GM18511 (cell line): ENCODE results near the gene PLCD3.

Experiments used
- ATAC-seq: cut with Tn5 transposase; IDR thresholded peaks from one replicate; pipeline ENCODE4 v1.9.1; 2021; ENCODE audit warnings: mild to moderate bottlenecking, moderate library complexity; ENCODE audit not compliant: unreplicated experiment

PLCD3 gene

DNA sequence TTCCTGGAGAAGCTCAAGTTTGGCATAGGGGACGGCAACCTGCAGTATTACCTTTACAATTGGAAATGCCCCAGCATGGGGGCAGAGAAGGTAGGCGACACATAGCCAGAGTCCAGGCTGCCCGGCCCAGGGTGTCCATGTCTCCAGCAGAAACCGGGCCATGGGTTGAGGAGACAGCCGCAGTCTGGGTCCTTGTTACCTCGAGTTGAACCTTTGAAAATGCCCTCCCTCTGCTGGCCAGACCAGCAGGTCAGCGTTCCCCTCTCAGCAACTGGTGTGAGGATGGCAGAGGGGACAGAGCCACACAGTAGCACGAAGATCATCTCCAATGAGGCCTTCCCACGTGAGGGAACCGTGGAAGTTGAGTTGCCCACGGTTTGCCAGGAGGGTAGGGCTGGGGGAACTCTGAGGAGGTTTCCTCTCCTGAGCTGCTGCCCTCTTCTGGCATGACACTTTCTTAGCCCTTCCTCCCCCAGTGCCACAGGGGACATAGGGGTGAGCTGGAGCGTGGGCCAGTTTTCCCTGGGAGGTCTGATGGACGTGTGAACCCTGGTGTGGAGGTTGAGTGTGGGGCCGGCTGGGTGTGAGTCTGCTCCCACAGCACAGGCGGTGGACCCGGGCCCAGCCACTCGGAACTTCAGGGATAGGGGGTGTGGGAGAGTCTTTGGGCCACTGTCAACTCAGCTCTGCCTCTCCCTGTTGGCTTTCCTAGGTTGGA lies 27.2 kb downstream of the PLCD3 start:
- no peak for ATAC-seq

DNA sequence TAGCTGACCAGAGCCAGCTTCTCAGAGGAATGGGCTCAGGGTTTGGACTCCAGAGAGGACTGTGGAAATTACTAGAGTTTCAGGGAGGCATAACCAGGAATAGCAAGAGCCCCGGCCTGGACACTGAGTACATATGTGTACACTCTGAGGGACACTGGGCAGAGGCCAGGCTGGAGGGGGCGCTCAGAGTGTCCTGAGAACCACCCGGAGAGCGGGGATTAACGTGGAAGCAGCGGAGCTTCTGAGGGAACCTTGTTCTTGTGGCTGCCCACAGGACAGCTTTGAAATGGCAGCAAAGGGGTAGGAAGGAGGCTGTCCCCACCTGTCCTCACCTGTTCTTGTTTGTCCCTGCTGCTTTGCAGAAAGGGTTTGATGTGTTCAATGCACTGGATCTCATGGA lies 27.8 kb downstream of the PLCD3 start:
- ATAC-seq, result no peak

DNA sequence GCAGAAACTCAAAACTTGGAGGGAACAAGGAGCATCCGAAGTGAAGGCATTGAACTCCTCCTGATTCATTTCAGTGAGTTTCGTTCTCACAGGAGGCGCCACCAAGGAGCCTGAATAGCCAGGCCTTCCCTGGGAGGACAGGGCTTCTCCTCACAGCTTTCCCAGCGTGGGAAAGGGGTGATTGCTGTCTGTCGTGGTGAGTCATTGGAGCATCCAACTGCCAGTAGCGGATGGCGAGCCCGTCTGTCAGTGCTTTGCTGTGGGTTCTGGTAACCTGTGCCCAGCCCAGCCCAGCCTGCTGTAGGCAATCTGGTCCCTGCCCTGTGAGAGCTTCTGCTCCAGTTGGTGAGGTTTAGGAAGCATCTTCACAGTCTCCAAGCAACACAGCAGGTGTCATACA lies 28.3 kb downstream of the PLCD3 start:
- ATAC-seq, result no peak

DNA sequence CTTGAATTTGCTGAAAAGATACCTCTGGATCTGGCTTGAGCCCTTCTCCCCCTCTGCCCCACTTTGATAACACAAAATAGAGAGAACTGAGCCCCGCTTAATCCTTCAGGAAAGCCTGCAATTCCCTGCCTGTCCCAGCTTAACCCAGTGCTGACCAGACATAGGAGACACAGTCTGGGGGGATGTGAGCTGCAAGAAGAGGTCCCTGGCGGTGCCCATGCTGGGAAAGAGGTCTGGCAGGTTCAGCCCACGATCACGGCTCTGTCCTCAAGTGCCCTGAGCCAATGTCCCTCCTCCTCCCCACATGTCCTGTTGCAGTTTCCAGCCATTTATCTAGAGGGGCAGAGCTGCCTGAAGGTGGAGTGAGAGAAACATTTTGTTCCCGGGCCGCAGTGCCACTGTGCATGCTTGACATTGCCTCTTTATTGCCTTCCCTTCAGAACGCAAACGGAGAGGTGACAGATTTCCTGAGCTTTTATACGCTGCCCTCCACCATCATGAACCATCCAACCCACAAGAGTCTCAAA lies 29.0 kb downstream of the PLCD3 start:
- ATAC-seq, result no peak

GRCh38 chr17:45102856-45103255 lies 29.5 kb downstream of the PLCD3 start:
- no peak for ATAC-seq

DNA sequence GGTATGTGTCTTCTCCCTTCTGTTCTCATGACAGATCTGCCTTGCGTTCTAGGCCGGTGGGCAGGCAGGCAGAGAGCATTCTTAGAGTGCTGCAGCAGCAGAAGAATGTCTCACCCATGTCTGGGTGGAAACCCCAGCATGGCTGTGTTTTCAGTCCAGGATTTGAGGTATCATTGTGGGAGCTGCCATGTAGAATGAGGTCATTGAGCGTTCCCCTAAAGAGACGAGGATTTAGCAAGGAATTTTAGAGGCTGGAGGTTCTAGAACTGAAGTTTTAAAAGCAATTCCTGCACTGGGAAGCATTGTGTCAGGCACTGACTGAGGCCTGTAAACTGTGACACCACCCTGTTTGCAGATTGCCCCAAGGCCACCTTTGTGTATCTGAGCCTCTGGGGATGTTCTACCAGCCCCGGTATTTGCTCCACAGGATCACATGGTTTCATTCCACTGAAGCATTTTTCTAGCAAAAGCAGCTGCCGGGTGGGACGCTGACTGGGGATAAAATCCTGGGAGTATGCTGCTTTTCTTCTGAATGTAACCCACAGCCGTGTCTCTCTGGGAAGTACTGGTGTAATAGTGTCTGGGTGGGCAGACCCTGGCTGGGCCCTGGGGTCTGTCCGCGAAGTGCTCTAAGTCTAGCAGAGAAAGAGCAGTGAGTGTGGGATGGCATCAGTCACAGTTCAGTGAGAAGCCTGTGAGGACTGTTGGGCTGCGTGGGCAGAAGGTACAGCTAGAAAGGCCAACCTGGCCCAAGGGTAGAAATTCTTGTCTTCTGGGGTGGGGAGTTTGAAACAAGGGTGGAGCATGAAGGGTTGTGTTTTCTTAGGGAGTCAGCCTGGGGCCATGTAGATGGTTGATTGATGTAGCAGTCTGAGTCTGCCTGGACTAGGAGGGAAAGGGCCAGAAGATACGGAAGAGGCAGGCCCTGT lies 30.2 kb downstream of the PLCD3 start:
- no peak for ATAC-seq

DNA sequence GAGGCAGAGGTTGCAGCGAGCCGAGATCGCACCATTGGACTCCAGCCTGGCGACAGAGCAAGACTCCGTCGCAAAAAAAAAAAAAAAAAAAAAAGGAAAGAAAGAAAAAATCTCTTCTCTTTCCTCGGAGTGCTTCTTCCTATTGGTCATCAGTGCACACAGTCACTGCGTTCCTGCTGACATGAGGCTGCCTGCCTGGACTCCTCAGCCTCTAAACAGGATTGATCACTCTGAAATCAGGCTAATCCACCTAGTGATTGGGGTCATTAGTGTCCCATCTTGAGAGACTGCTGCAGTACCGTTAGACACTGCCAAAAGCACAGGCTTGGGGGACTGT lies 30.8 kb downstream of the PLCD3 start:
- no peak for ATAC-seq

DNA sequence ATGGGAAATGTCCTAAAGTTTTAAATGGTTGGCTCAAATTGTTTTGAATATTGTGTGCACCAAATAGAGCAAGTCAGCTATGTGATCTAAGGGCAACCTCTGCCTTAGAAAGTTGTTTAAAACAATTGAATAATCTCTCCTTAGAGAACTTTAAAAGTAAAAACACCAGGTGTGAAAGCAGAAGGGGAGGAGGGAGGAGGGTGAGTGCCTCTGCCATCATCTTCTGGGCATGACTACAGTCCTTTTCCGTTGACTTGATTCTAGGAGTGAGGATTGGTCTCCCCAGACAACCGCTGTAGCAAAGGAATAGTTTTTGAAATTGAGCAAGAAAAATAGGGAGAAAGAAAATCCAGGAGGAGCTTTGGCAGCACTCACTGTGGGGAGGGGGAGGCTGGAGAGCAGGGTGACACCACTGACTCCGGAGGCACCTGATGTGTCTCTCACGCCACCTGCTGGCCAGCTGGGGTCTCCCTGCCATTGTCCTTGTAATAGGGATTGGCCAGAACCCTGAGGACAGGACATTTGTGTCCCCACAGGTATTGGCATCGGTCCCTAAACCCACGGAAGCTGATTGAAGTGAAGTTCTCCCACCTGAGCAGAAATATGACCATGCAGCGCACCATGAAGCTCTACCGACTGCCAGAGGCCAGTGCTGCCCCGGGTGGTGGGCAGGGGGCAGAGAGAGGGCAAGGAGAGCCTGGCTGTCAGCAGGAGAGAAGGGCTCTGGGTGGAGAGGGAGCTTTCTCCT lies 33.3 kb downstream of the PLCD3 start:
- no peak for ATAC-seq

- ATAC-seq, result no peak
These were observed 34.0 kb downstream of the PLCD3 start for GRCh38 chr17:45098081-45098868.

GRCh38 chr17:45096926-45097325 lies 35.4 kb downstream of the PLCD3 start:
- ATAC-seq, result no peak

DNA sequence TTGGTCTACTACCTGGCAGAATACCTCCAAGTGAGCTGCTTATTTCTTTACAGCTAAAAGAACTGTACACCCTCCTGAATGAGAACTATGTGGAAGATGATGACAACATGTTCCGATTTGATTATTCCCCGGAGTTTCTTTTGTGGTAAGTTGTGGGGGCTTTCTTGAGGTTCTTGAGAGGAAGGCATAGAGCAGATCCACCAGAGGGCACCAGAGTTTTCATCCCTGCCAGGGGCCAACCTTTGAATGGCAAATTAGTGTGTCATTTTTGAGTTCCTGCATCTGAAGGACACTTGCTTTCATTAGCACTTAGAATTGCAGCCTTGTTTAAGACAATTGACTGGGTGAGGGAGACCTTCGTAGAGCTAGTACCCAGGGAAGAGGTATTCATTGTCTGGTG lies 36.2 kb downstream of the PLCD3 start:
- no peak for ATAC-seq

DNA sequence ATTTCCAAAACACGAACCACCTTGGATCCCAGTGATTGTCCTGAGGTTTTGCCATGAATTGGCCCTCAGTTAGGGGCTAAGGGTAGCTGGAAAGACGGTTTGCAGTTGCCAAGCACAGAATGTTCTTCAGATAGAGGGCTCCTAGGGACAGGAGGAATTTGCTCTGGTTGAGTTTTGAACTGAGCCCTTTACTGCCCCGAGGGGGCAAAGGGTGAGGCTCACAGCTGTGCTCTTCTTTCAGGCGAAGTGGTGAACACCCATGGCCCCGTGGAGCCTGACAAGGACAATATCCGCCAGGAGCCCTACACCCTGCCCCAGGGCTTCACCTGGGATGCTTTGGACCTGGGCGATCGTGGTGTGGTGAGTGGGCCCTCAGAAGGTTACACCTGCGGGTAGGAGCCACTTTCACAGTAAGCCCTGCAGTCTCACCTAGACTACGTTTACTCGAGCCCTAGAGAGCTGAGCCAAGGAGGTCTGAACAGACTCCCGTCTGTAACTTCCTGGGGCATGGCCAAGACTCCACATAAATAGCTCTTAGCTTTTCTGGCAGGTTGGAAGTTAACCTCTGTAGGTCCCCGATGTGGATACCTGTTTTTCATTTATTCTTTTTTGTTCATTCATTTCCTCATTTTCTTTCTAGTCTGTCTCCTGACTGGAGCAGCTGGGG lies 38.7 kb downstream of the PLCD3 start:
- ATAC-seq, result no peak

DNA sequence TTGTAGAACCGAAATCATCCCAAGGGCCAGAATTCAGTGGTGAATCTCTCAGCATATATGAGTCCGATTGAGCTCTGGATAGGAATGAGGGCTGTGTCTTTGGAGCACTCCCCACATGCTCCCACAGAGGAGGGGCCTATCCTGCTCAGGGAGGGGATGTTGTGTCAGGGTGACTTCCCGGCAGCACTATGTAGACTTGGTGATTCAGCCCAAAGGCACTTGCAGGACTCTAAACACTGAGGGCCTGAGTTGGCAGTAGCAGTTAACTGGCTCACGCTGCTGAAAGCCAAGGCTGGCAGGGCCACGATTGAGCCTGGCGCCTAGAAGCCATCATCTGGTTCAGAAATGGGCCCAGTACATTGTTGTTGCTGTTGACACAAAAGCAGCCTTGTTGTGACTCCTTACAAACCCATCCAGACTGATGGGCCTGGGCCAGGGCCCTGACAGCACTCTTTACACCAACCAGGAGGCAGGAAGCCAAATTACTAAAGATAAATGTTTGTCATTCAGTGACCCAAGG lies 39.3 kb downstream of the PLCD3 start:
- no peak for ATAC-seq

- ATAC-seq, result no peak
These were observed 40.4 kb downstream of the PLCD3 start for GRCh38 chr17:45091778-45092425.

DNA sequence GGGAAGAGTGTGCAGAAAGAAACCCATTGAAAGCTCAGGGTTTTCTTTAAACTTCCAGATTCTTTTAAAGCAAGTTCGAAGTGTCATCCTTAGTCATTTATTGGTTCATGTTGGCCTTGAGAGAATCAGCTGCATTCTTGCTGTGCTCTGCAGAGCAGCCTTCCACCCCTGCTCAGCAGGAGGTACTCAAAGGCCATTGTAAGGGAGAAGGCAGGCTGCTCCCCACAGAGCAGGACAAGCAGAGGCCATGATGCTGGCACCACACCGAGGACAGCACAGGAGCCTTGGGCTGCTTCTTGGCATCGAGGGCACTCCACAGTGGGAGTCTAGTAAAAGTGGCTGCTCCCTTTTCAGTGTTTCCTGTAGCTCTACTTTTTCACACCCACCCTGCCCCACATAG lies 41.6 kb downstream of the PLCD3 start:
- no peak for ATAC-seq

- no peak for ATAC-seq
These were observed 43.6 kb downstream of the PLCD3 start for GRCh38 chr17:45088741-45089140.

GRCh38 chr17:45087978-45088377 lies 44.3 kb downstream of the PLCD3 start:
- ATAC-seq, result no peak

- ATAC-seq, result no peak
These were observed 44.8 kb downstream of the PLCD3 start for GRCh38 chr17:45087504-45087975.

DNA sequence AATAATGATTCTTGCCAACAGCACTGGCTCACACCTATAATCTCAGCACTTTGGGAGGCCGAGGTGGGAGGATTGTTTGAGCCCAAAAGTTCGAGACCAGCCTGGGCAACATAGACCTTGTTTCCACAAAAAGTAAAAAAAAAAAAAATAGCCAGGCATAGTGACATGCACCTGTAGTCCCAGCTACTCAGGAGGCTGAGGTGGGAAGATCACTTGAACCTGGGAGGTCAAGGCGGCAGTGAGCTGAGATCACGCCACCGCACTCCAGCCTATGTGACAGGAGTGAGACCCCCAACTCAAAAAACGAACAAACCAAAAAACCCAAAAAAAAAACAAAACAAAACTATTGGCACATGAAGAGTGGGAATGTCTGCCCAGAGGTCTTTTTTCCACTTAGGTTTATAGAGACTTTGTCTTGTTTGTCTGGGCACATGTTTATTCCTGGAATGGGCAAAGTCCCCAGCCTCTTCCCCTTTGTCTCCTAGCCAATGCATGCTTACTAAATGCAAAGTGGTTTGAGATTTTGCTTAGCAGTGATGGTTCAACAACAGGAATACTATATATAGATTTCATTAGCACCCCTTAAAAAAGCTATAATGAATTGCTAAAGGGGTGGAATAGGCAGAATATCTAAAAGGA lies 45.3 kb downstream of the PLCD3 start:
- ATAC-seq, result no peak
